ENCODE data around the gene HERC6.

DNA sequence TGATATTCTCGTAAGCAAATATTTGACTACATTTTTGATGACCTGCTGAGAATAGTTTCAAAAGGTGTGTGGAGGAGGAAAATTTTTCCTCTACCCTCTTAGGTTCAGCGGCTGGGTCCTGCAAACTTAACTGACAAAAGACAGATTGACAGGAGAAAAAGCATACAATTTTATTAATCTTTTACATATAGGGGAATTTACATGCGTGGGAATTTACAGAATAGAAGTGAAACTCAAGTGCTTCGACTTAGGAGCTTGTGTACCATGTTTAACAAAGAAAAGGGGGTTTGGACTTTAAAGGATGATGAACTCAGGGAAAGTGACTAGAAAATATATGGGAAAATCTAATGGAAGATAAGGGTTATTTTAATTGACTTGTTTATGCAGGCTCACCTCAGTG, 2.5 kb downstream of the HERC6 start:
- TF ChIP-seq, protein P1, sequence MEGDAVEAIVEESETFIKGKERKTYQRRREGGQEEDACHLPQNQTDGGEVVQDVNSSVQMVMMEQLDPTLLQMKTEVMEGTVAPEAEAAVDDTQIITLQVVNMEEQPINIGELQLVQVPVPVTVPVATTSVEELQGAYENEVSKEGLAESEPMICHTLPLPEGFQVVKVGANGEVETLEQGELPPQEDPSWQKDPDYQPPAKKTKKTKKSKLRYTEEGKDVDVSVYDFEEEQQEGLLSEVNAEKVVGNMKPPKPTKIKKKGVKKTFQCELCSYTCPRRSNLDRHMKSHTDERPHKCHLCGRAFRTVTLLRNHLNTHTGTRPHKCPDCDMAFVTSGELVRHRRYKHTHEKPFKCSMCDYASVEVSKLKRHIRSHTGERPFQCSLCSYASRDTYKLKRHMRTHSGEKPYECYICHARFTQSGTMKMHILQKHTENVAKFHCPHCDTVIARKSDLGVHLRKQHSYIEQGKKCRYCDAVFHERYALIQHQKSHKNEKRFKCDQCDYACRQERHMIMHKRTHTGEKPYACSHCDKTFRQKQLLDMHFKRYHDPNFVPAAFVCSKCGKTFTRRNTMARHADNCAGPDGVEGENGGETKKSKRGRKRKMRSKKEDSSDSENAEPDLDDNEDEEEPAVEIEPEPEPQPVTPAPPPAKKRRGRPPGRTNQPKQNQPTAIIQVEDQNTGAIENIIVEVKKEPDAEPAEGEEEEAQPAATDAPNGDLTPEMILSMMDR (IDR thresholded peaks at IDR 0.05) = no peak
- TF ChIP-seq POLR2A (IDR thresholded peaks at IDR 0.05) = no peak
